ENCODE measurements around the gene YJEFN3.

DNA sequence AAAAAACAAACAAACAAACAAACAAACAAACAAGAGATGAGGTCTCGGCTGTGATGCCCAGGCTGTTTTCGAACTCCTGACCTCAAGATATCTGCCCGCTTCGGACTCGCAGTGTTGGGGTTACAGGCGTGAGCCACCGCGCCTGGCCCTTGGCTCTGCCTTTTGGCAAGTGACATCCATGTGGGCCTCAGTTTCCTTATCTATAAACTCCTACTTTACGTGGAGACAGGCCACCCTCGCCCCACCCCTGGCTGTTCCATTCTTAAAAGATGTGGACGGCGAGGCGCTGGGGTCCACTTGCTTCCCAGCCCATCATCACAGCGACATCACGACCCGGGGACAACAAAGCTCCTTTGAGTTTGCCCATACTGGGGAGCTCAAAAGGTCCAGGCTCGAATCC is 15.0 kb upstream of the YJEFN3 start:
- TF ChIP-seq, protein P1, sequence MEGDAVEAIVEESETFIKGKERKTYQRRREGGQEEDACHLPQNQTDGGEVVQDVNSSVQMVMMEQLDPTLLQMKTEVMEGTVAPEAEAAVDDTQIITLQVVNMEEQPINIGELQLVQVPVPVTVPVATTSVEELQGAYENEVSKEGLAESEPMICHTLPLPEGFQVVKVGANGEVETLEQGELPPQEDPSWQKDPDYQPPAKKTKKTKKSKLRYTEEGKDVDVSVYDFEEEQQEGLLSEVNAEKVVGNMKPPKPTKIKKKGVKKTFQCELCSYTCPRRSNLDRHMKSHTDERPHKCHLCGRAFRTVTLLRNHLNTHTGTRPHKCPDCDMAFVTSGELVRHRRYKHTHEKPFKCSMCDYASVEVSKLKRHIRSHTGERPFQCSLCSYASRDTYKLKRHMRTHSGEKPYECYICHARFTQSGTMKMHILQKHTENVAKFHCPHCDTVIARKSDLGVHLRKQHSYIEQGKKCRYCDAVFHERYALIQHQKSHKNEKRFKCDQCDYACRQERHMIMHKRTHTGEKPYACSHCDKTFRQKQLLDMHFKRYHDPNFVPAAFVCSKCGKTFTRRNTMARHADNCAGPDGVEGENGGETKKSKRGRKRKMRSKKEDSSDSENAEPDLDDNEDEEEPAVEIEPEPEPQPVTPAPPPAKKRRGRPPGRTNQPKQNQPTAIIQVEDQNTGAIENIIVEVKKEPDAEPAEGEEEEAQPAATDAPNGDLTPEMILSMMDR (IDR thresholded peaks at IDR 0.05 in 8 of 11, conservative IDR thresholded peaks at IDR 0.05 in 3 of 11), result no peak
- TF ChIP-seq POLR2A (IDR thresholded peaks at IDR 0.05) (no peak), POLR2AphosphoS5 (IDR thresholded peaks at IDR 0.05) (no peak)
